PC-9 (cell line): Measurements from ENCODE around the gene TBC1D2B. TPM values are rescaled to one million over a fixed set of nuclear protein-coding genes. Genes with fewer than 3 reads are reported as not detected.

Experiments used
- BruUV-seq: library from RNA; stranded (reverse); fragments of 400-500 nt; replicated peaks from 2 replicates; lab custom pipeline; 2021; lab: Mats Ljungman, UMichigan
- CTCF ChIA-PET: fragments of 300-600 bp; sonication (Branson Sonifier 250); formaldehyde crosslinking; loops from one replicate; lab custom pipeline; 2022; ENCODE audit warnings: antibody characterized with exemption; lab: Charles Lee
- POLR2A ChIA-PET: fragments of 300-600 bp; sonication (Branson Sonifier 250); formaldehyde crosslinking; loops from one replicate; lab custom pipeline; 2022; ENCODE audit warnings: antibody characterized with exemption; ENCODE audit not compliant: unreplicated experiment; lab: Charles Lee
- DNase-seq, 2 experiments: peaks; one replicate each; pipeline versions ENCODE4 v3.0.0 to v3.0.0-alpha.2; 2015 to 2022; ENCODE audit warnings: mixed read lengths in 1 of 2
- H2AFZ ChIP-seq: fragments of 200-600 bp; sonication (generic); 2 replicates; pipeline ENCODE4 v1.8.1; 2017; ENCODE audit warnings: antibody characterized with exemption
- H3F3A ChIP-seq: fragments of 200-600 bp; sonication (generic); 2 replicates; pipeline ENCODE4 v1.8.1; 2017; ENCODE audit warnings: antibody characterized with exemption, mild to moderate bottlenecking, low read depth; ENCODE audit not compliant: insufficient read depth
- H3K27ac ChIP-seq: fragments of 200-600 bp; sonication (generic); 2 replicates; pipeline ENCODE4 v1.6.1; 2016; ENCODE audit warnings: mixed run types
- H3K27me3 ChIP-seq: fragments of 200-600 bp; sonication (generic); 2 replicates; pipeline ENCODE4 v1.6.1; 2016; ENCODE audit warnings: low read depth, mixed run types; ENCODE audit not compliant: insufficient read depth
- H3K36me3 ChIP-seq: fragments of 200-600 bp; sonication (generic); 2 replicates; pipeline ENCODE4 v1.6.1; 2016; ENCODE audit warnings: low read depth, mixed run types
- H3K4me1 ChIP-seq: fragments of 200-600 bp; sonication (generic); replicated peaks from 2 replicates; pipeline ENCODE4 v1.6.1; 2016; ENCODE audit warnings: mixed run types; ENCODE audit not compliant: insufficient read depth
- H3K4me2 ChIP-seq: fragments of 200-600 bp; sonication (generic); 2 replicates; pipeline ENCODE4 v1.6.1; 2017; ENCODE audit warnings: mixed run types
- H3K4me3 ChIP-seq: fragments of 200-600 bp; sonication (generic); 2 replicates; pipeline ENCODE4 v1.6.1; 2016; ENCODE audit warnings: mixed run types
- H3K79me2 ChIP-seq: fragments of 200-600 bp; sonication (generic); 2 replicates; pipeline ENCODE4 v1.6.1; 2017; ENCODE audit warnings: low read depth, mixed run types
- H3K9me2 ChIP-seq: fragments of 200-600 bp; sonication (generic); 2 replicates; pipeline ENCODE4 v1.8.1; 2017; ENCODE audit warnings: mild to moderate bottlenecking; ENCODE audit not compliant: insufficient read depth
- H3K9me3 ChIP-seq: fragments of 200-600 bp; sonication (generic); 2 replicates; pipeline ENCODE4 v1.8.1; 2016; ENCODE audit warnings: low read depth; ENCODE audit not compliant: insufficient read depth
- H4K20me1 ChIP-seq: fragments of 200-600 bp; sonication (generic); 2 replicates; pipeline ENCODE4 v1.8.1; 2017; ENCODE audit not compliant: insufficient read depth
- CTCF ChIP-seq: fragments of 200-600 bp; sonication (generic); conservative IDR thresholded peaks from 2 replicates; pipeline ENCODE4 v1.6.1; 2017; ENCODE audit warnings: mixed run types, antibody characterized with exemption, mild to moderate bottlenecking, moderate library complexity
- EZH2 ChIP-seq: fragments of 200-600 bp; sonication (generic); IDR thresholded peaks from 2 replicates; pipeline ENCODE4 v1.8.0; 2017; ENCODE audit warnings: antibody characterized with exemption, low read depth
- intact Hi-C: fragments of 100-400 bp; cut with micrococcal nuclease; formaldehyde crosslinking; loops from one replicate; pipeline ENCODE4 v1.10.0; 2022; ENCODE audit not compliant: unreplicated experiment
- total RNA-seq: library from RNA; stranded (reverse); gene quantifications from 2 replicates; pipeline ENCODE4 v1.2.3, GENCODE V29; 2021

Gene TBC1D2B
- total RNA-seq, 1 experiment from 2014 or later: 27.7 TPM

- ChIA-PET POLR2A (no interaction called here), CTCF (no interaction called here)
- peaks cover 35% of the 10 kb centered on the region for H3K4me1 ChIP-seq
- H3K9me3 ChIP-seq: no peaks in the 10 kb centered on the region
- H2AFZ ChIP-seq: no peak overlapping the region
- no peaks in the 10 kb centered on the region for H4K20me1 ChIP-seq
- peaks cover 9% of the 10 kb centered on the region for H3K79me2 ChIP-seq
- H3K9me2 ChIP-seq: no peaks in the 10 kb centered on the region
- no peak overlapping the region for H3K4me3 ChIP-seq
- intact Hi-C loops: no loop called here
- H3K27ac ChIP-seq: no peak overlapping the region
- TF ChIP-seq CTCF: no peak
- no peaks in the 10 kb centered on the region for H3K36me3 ChIP-seq
- no peaks in the 10 kb centered on the region for H3K27me3 ChIP-seq
- H3F3A ChIP-seq: peaks cover 13% of the 10 kb centered on the region; the same call in 1 of the 2 replicates
- H3K4me2 ChIP-seq: no peak overlapping the region
- DNase-seq: no peak
- BruUV-seq: no TSS peak
Observed at GRCh38 chr15:78069052-78069414, 8.5 kb downstream of the TBC1D2B start.

GRCh38 chr15:78067328-78068228, 9.9 kb downstream of the TBC1D2B start:
- H3K9me2 ChIP-seq: no peaks in the 10 kb centered on the region
- no peaks in the 10 kb centered on the region for H3K36me3 ChIP-seq
- H3K4me2 ChIP-seq: peak overlapping the region; percentile 42
- H3F3A ChIP-seq: peaks cover 13% of the 10 kb centered on the region; the same call in 1 of the 2 replicates
- H2AFZ ChIP-seq: no peak overlapping the region
- intact Hi-C loops: no loop called here
- no peaks in the 10 kb centered on the region for H3K27me3 ChIP-seq
- ChIA-PET POLR2A (interaction anchor here (0.6 kb wide), 1 partner anchor 12 kb away, joined by 5 read pairs; no protein-coding TSS in a partner anchor), CTCF (no interaction called here)
- no peaks in the 10 kb centered on the region for H3K9me3 ChIP-seq
- TF ChIP-seq EZH2 (no peak), CTCF (no peak)
- peaks cover 23% of the 10 kb centered on the region for H3K79me2 ChIP-seq
- H3K4me1 ChIP-seq: peaks cover 37% of the 10 kb centered on the region
- peak overlapping the region; percentile 33; the same call in 1 of the 2 replicates for H3K27ac ChIP-seq
- no TSS peak for BruUV-seq
- H4K20me1 ChIP-seq: no peaks in the 10 kb centered on the region
- DNase-seq: peak in 1 of 2 experiments; percentile 58
- H3K4me3 ChIP-seq: no peak overlapping the region

GRCh38 chr15:78065973-78066946, 11.3 kb downstream of the TBC1D2B start:
- TF ChIP-seq CTCF (no peak), EZH2 (no peak)
- intact Hi-C loops: loop anchor here (1.0 kb wide), 1 partner anchor 58 kb away; no protein-coding TSS in a partner anchor
- Histone ChIP-seq H2AFZ (no peak overlapping the region), H4K20me1 (no peaks in the 10 kb centered on the region), H3F3A (peaks cover 15% of the 10 kb centered on the region; the same call in 1 of the 2 replicates), H3K36me3 (no peaks in the 10 kb centered on the region), H3K4me2 (0 out of 2 replicates have a peak overlapping the region, but pooled peaks have one; percentile 56), H3K4me1 (peaks cover 48% of the 10 kb centered on the region), H3K9me3 (no peaks in the 10 kb centered on the region), H3K27ac (peak overlapping the region; percentile 21; the same call in 1 of the 2 replicates), H3K4me3 (no peak overlapping the region), H3K9me2 (no peaks in the 10 kb centered on the region), H3K79me2 (peaks cover 23% of the 10 kb centered on the region), H3K27me3 (no peaks in the 10 kb centered on the region)
- POLR2A ChIA-PET: no interaction called here
- BruUV-seq: no TSS peak
- no peak for DNase-seq
- CTCF ChIA-PET: interaction anchor here (1.0 kb wide), 1 partner anchor 42 kb away, joined by 3 read pairs; no protein-coding TSS in a partner anchor
